Measurements from ENCODE around the gene XYLB. TPM values are rescaled to one million over a fixed set of nuclear protein-coding genes. Genes with fewer than 3 reads are reported as not detected.

XYLB gene
- total RNA-seq, 5 donors from 2014 or later (not counting 1 experiment from before 2014, with no cell fraction given): 0.59 to 1.9 (median 1.0) TPM

DNA sequence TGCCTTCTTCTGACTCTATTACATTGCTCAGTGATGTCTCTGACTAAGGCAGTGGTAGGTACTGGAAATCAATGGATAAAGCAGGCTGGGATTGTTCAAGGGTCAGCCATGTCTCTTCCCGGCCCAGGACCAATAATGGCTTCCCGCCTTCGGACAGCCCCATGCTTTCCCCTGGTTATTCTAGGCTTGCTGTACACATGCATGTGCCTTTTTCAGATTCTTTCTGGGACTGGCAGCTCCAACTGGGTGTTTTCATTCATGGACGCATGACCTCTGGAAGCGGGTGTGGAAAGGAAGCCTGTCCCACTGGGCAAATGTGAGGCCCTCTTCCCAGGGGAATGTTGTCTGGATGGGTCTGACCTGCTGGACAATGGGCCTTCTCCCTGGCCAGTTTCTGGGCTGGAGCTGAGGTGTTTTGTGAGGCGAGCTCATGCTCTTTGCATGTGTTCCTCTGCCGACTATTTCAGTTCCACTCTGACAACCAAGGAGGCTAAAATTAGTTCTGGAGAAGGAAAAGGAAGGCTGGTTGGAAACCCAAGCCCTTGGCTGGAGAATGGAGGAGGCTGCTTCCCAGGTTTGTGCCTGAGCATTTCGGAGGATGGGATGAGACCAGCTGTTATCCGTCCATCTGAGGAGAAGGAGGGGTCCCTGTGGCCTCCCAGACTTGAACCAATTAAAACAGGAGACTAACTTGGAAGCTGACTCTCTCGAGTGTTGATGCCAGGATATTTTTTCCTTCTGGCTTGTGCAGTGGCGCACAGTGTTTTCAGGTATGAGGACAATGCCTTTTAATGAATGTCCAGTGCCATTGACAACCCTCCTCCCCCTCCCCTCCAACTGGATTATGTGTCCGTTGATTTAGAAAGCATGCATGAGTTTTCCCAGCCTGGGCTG lies 114.0 kb downstream of the XYLB start:
- Histone ChIP-seq H3K36me3 (ENCODE audit: control insufficient read depth in 2 of 2, extremely low read depth in 1 of 2, insufficient read depth in 1 of 2, low read length in 1 of 2) (no peaks in the 10 kb centered on the region), H3K4me1 (ENCODE audit: control insufficient read depth in 1 of 2, extremely low read depth in 1 of 2, insufficient read depth in 2 of 2, low read length in 2 of 2) (peaks cover 3 to 6% of the 10 kb centered on the region in 2 experiments), H3K4me3 (ENCODE audit: control insufficient read depth in 1 of 2, extremely low read depth in 1 of 2, low read length in 1 of 2) (no peak overlapping the region), H3K9me3 (no peaks in the 10 kb centered on the region), H3K27ac (ENCODE audit: low read length) (no peak overlapping the region), H3K27me3 (replicated peaks in 1 of 2; ENCODE audit: control insufficient read depth in 2 of 2, extremely low read depth in 1 of 2, insufficient read depth in 2 of 2, low read length in 1 of 2) (no peaks in the 10 kb centered on the region)
- ATAC-seq (replicated peaks in 1 of 4) (no peak), DNase-seq (no peak)
- Mint-ChIP-seq H3K4me1 (peaks cover 5 to 25% (median 8%) of the 10 kb centered on the region in 3 donors), H3K27ac (no peak overlapping the region), H3K4me3 (no peak overlapping the region), H3K9me3 (peaks cover 0 to 4% (median 3%) of the 10 kb centered on the region in 3 donors), H3K27me3 (no peaks in the 10 kb centered on the region), H3K36me3 (no peaks in the 10 kb centered on the region)
- ChIA-PET CTCF (no interaction called here), POLR2A (no interaction called here)
- 98% methylated on average over 6 of the region's 12 CpGs for WGBS (ENCODE audit: insufficient coverage)

Other genes starting within 250 kb of the XYLB start
- 10 to 100 TPM; 70.7 to 97.1 (median 90.8) TPM for gene ACAA1, start 209.7 kb upstream of the XYLB start, total RNA-seq
- gene MYD88, start 208.1 kb upstream of the XYLB start, total RNA-seq: 10 to 100 TPM; 32.4 to 68.5 (median 56.6) TPM
- gene OXSR1, start 181.2 kb upstream of the XYLB start, total RNA-seq: 10 to 100 TPM; 30.7 to 40.4 (median 37.4) TPM
- gene SLC22A13, start 81.0 kb upstream of the XYLB start, total RNA-seq: under 1 TPM; 0.35 to 0.79 (median 0.68) TPM
- gene SLC22A14, start 64.5 kb upstream of the XYLB start, total RNA-seq: under 1 TPM in 1 of 5 donors, not detected in 4; 0.10 TPM
- 10 to 100 TPM in 1 of 5 donors, 1 to 10 TPM in 4; 6.3 to 11.0 (median 8.1) TPM for gene ACVR2B, start 107.1 kb downstream of the XYLB start, total RNA-seq
- 10 to 100 TPM; 21.5 to 24.8 (median 22.9) TPM for gene EXOG, start 149.6 kb downstream of the XYLB start, total RNA-seq